ENCODE measurements around the gene APBA2. TPM values are rescaled to one million over a fixed set of nuclear protein-coding genes. Genes with fewer than 3 reads are reported as not detected.

Gene APBA2
- total RNA-seq, 1 experiment from 2014 or later = 11.2 TPM

- DNase-seq (ENCODE audit: low spot score) = no peak
- no peak for ATAC-seq
- no peak for TF ChIP-seq CREB1 (CRISPR knock-in tag; IDR thresholded peaks at IDR 0.05)
- TF ChIP-seq GRHL2 (CRISPR knock-in tag; IDR thresholded peaks at IDR 0.05; ENCODE audit: insufficient replicate concordance, severe bottlenecking) = no peak
- no peak for TF ChIP-seq FOXK1 (CRISPR knock-in tag; IDR thresholded peaks at IDR 0.05)
- no peak for TF ChIP-seq TEAD1 (CRISPR knock-in tag; IDR thresholded peaks at IDR 0.05)
- TF ChIP-seq ATF3 (CRISPR knock-in tag; conservative IDR thresholded peaks at IDR 0.05) = no peak
- TF ChIP-seq ZNF121 (CRISPR knock-in tag; IDR thresholded peaks at IDR 0.05) = no peak
- TF ChIP-seq ZNF281 (CRISPR knock-in tag; IDR thresholded peaks at IDR 0.05) = no peak
- no peak for TF ChIP-seq ZNF317 (CRISPR knock-in tag; IDR thresholded peaks at IDR 0.05; ENCODE audit: borderline replicate concordance, low read depth)
- no peak for TF ChIP-seq MLX (CRISPR knock-in tag; IDR thresholded peaks at IDR 0.05)
- TF ChIP-seq OVOL2 (CRISPR knock-in tag; IDR thresholded peaks at IDR 0.05; ENCODE audit: borderline replicate concordance) = no peak
- TF ChIP-seq ZNF532 (CRISPR knock-in tag; IDR thresholded peaks at IDR 0.05; ENCODE audit: borderline replicate concordance) = no peak
- TF ChIP-seq ATF2 (CRISPR knock-in tag; IDR thresholded peaks at IDR 0.05; ENCODE audit: borderline replicate concordance, low read depth) = no peak
- TF ChIP-seq PRRX2 (CRISPR knock-in tag; IDR thresholded peaks at IDR 0.05) = no peak
- TF ChIP-seq E2F1 (CRISPR knock-in tag; IDR thresholded peaks at IDR 0.05) = no peak
- TF ChIP-seq SP1 (CRISPR knock-in tag; conservative IDR thresholded peaks at IDR 0.05) = no peak
- no peak for TF ChIP-seq ZNF263 (CRISPR knock-in tag; IDR thresholded peaks at IDR 0.05; ENCODE audit: low read depth)
- no peak for TF ChIP-seq ZNF232 (CRISPR knock-in tag; IDR thresholded peaks at IDR 0.05)
- TF ChIP-seq NFE2L1 (CRISPR knock-in tag; IDR thresholded peaks at IDR 0.05) = no peak
- TF ChIP-seq E2F4 (CRISPR knock-in tag; IDR thresholded peaks at IDR 0.05; ENCODE audit: borderline replicate concordance, low read depth) = no peak
- Mint-ChIP-seq H3K4me3 (no peak overlapping the region), H3K9me3 (peaks cover 13% of the 10 kb centered on the region), H3K4me1 (no peaks in the 10 kb centered on the region), H3K27ac (no peak overlapping the region), H3K27me3 (ENCODE audit: low read depth) (no peaks in the 10 kb centered on the region), H3K36me3 (peaks cover 13% of the 10 kb centered on the region)
- POLR2A ChIA-PET = no interaction called here
- CTCF ChIA-PET = interaction anchor here (1.0 to 1.7 kb wide), 2 partner anchors 8 to 208 kb away, joined by 3 to 4 read pairs; no protein-coding TSS in a partner anchor
Observed at GRCh38 chr15:28894631-28895030, 8.9 kb downstream of the APBA2 start.
